Measurements from ENCODE around the gene NEK8.
"Not testable (repeated sequence)": the region's sequence is repeated elsewhere in the genome, so short reads cannot be mapped to it uniquely, and the experiment has no call there.

Gene NEK8

GRCh38 chr17:28774206-28774605 is 45.6 kb downstream of the NEK8 start:
- in situ Hi-C loops (cut with MboI; ENCODE audit: low pct_unique_long_range_greater_than_20kb, low sequenced_read_pairs, unreplicated experiment): no loop called here
- TF ChIP-seq, protein P1, sequence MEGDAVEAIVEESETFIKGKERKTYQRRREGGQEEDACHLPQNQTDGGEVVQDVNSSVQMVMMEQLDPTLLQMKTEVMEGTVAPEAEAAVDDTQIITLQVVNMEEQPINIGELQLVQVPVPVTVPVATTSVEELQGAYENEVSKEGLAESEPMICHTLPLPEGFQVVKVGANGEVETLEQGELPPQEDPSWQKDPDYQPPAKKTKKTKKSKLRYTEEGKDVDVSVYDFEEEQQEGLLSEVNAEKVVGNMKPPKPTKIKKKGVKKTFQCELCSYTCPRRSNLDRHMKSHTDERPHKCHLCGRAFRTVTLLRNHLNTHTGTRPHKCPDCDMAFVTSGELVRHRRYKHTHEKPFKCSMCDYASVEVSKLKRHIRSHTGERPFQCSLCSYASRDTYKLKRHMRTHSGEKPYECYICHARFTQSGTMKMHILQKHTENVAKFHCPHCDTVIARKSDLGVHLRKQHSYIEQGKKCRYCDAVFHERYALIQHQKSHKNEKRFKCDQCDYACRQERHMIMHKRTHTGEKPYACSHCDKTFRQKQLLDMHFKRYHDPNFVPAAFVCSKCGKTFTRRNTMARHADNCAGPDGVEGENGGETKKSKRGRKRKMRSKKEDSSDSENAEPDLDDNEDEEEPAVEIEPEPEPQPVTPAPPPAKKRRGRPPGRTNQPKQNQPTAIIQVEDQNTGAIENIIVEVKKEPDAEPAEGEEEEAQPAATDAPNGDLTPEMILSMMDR (IDR thresholded peaks at IDR 0.05; ENCODE audit: extremely low read depth, insufficient read depth, missing control alignments): no peak

GRCh38 chr17:28777178-28777577 is 48.6 kb downstream of the NEK8 start:
- DNase-seq (ENCODE audit: low spot score): no peak
- in situ Hi-C loops (cut with MboI; ENCODE audit: low pct_unique_long_range_greater_than_20kb, low sequenced_read_pairs, unreplicated experiment): no loop called here
- TF ChIP-seq, protein P1 (IDR thresholded peaks at IDR 0.05; ENCODE audit: extremely low read depth, insufficient read depth, missing control alignments): no peak

More at GRCh38 chr17:28774206-28774605, 45.6 kb downstream of the NEK8 start:
- no peak for DNase-seq (ENCODE audit: low spot score)

- DNase-seq (ENCODE audit: low spot score); in situ Hi-C loops (cut with MboI; ENCODE audit: low pct_unique_long_range_greater_than_20kb, low sequenced_read_pairs, unreplicated experiment): not testable (repeated sequence)
Measured at GRCh38 chr17:28779601-28780000, 51.0 kb downstream of the NEK8 start.

DNA sequence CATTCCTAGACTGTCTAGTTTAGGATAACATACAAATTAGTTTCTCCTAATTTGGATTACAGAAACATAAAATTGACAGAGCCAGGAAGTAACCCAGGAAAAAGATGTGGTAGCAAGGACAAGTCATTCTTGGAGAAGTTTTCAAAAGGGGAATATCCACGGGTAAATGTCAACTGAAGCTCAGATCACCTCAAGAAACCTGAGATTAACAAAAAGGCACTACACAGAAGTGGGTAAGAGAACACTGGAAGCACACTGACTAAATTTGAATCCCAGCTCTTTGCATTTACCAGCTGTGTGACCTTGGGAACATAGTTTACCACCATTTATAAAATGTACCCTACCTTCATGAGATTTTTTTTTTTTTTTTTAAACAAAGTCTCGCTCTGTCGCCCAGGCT is 54.6 kb downstream of the NEK8 start:
- no peak for DNase-seq (ENCODE audit: low spot score)
- TF ChIP-seq, protein P1 (IDR thresholded peaks at IDR 0.05; ENCODE audit: extremely low read depth, insufficient read depth, missing control alignments): no peak
- in situ Hi-C loops (cut with MboI; ENCODE audit: low pct_unique_long_range_greater_than_20kb, low sequenced_read_pairs, unreplicated experiment): no loop called here

- in situ Hi-C loops (cut with MboI; ENCODE audit: low pct_unique_long_range_greater_than_20kb, low sequenced_read_pairs, unreplicated experiment): no loop called here
- DNase-seq (ENCODE audit: low spot score): no peak
- TF ChIP-seq, protein P1 (IDR thresholded peaks at IDR 0.05; ENCODE audit: extremely low read depth, insufficient read depth, missing control alignments): no peak
Measured at GRCh38 chr17:28788100-28788499, 59.5 kb downstream of the NEK8 start.
